ENCODE measurements around the gene CFAP251. TPM values are rescaled to one million over a fixed set of nuclear protein-coding genes. Genes with fewer than 3 reads are reported as not detected.
"Not testable (repeated sequence)": the region's sequence is repeated elsewhere in the genome, so short reads cannot be mapped to it uniquely, and the experiment has no call there.

Gene CFAP251
- total RNA-seq, 1 donor from 2014 or later = 2.6 TPM

GRCh38 chr12:121926874-121927706 is 8.7 kb downstream of the CFAP251 start:
- Histone ChIP-seq H3K27me3 (ENCODE audit: control insufficient read depth in 3 of 3, insufficient read depth in 3 of 3, low read length in 3 of 3) (no peaks in the 10 kb centered on the region), H3K4me1 (ENCODE audit: control insufficient read depth in 3 of 3, insufficient read depth in 3 of 3, low read length in 3 of 3) (peaks cover 7 to 14% (median 11%) of the 10 kb centered on the region in 3 donors), H3K4me3 (ENCODE audit: low read length in 3 of 3) (no peak overlapping the region), H3K36me3 (ENCODE audit: control insufficient read depth in 3 of 3, insufficient read depth in 3 of 3, low read length in 3 of 3) (no peaks in the 10 kb centered on the region), H3K9me3 (ENCODE audit: control insufficient read depth in 3 of 3, low read length in 3 of 3) (no peaks in the 10 kb centered on the region), H3K27ac (ENCODE audit: low read depth, low read length) (no peak overlapping the region), H3K9ac (ENCODE audit: low read depth in 1 of 3, low read length in 3 of 3) (no peak overlapping the region)

- Histone ChIP-seq H3K27me3 (ENCODE audit: control insufficient read depth in 3 of 3, insufficient read depth in 3 of 3, low read length in 3 of 3) (no peaks in the 10 kb centered on the region), H3K27ac (ENCODE audit: low read depth, low read length) (no peak overlapping the region), H3K36me3 (ENCODE audit: control insufficient read depth in 3 of 3, insufficient read depth in 3 of 3, low read length in 3 of 3) (no peaks in the 10 kb centered on the region), H3K4me1 (ENCODE audit: control insufficient read depth in 3 of 3, insufficient read depth in 3 of 3, low read length in 3 of 3) (peaks cover 7 to 14% (median 11%) of the 10 kb centered on the region in 3 donors), H3K9me3 (ENCODE audit: control insufficient read depth in 3 of 3, low read length in 3 of 3) (no peaks in the 10 kb centered on the region), H3K4me3 (ENCODE audit: low read length in 3 of 3) (no peak overlapping the region), H3K9ac (ENCODE audit: low read depth in 1 of 3, low read length in 3 of 3) (no peak overlapping the region)
Measured at GRCh38 chr12:121927813-121928212, 9.4 kb downstream of the CFAP251 start.

GRCh38 chr12:121929545-121929944 is 11.2 kb downstream of the CFAP251 start:
- H3K4me1 ChIP-seq (ENCODE audit: control insufficient read depth in 3 of 3, insufficient read depth in 3 of 3, low read length in 3 of 3); H3K9ac ChIP-seq (ENCODE audit: low read depth in 1 of 3, low read length in 3 of 3); H3K4me3 ChIP-seq (ENCODE audit: low read length in 3 of 3); H3K27ac ChIP-seq (ENCODE audit: low read depth, low read length); H3K27me3 ChIP-seq (ENCODE audit: control insufficient read depth in 3 of 3, insufficient read depth in 3 of 3, low read length in 3 of 3); H3K36me3 ChIP-seq (ENCODE audit: control insufficient read depth in 3 of 3, insufficient read depth in 3 of 3, low read length in 3 of 3); H3K9me3 ChIP-seq (ENCODE audit: control insufficient read depth in 3 of 3, low read length in 3 of 3): not testable (repeated sequence)

- Histone ChIP-seq H3K27me3 (ENCODE audit: control insufficient read depth in 3 of 3, insufficient read depth in 3 of 3, low read length in 3 of 3) (no peaks in the 10 kb centered on the region), H3K4me1 (ENCODE audit: control insufficient read depth in 3 of 3, insufficient read depth in 3 of 3, low read length in 3 of 3) (no peaks in the 10 kb centered on the region), H3K9me3 (ENCODE audit: control insufficient read depth in 3 of 3, low read length in 3 of 3) (no peaks in the 10 kb centered on the region), H3K4me3 (ENCODE audit: low read length in 3 of 3) (no peak overlapping the region), H3K27ac (ENCODE audit: low read depth, low read length) (no peak overlapping the region), H3K9ac (ENCODE audit: low read depth in 1 of 3, low read length in 3 of 3) (no peak overlapping the region), H3K36me3 (ENCODE audit: control insufficient read depth in 3 of 3, insufficient read depth in 3 of 3, low read length in 3 of 3) (peaks cover 0 to 5% (median 2%) of the 10 kb centered on the region in 3 donors)
Measured at GRCh38 chr12:121930862-121931261, 12.5 kb downstream of the CFAP251 start.

- Histone ChIP-seq H3K9me3 (ENCODE audit: control insufficient read depth in 3 of 3, low read length in 3 of 3) (no peaks in the 10 kb centered on the region), H3K9ac (ENCODE audit: low read depth in 1 of 3, low read length in 3 of 3) (no peak overlapping the region), H3K4me3 (ENCODE audit: low read length in 3 of 3) (no peak overlapping the region), H3K27ac (ENCODE audit: low read depth, low read length) (no peak overlapping the region), H3K27me3 (ENCODE audit: control insufficient read depth in 3 of 3, insufficient read depth in 3 of 3, low read length in 3 of 3) (no peaks in the 10 kb centered on the region), H3K36me3 (ENCODE audit: control insufficient read depth in 3 of 3, insufficient read depth in 3 of 3, low read length in 3 of 3) (peaks cover under 1 to 11% (median 2%) of the 10 kb centered on the region in 3 donors), H3K4me1 (ENCODE audit: control insufficient read depth in 3 of 3, insufficient read depth in 3 of 3, low read length in 3 of 3) (no peaks in the 10 kb centered on the region)
Measured at GRCh38 chr12:121932176-121932536, 13.8 kb downstream of the CFAP251 start.

GRCh38 chr12:121932914-121933521 is 14.6 kb downstream of the CFAP251 start:
- Histone ChIP-seq H3K27me3 (ENCODE audit: control insufficient read depth in 3 of 3, insufficient read depth in 3 of 3, low read length in 3 of 3) (no peaks in the 10 kb centered on the region), H3K4me1 (ENCODE audit: control insufficient read depth in 3 of 3, insufficient read depth in 3 of 3, low read length in 3 of 3) (no peaks in the 10 kb centered on the region), H3K36me3 (ENCODE audit: control insufficient read depth in 3 of 3, insufficient read depth in 3 of 3, low read length in 3 of 3) (peaks cover 2 to 20% (median 2%) of the 10 kb centered on the region in 3 donors), H3K27ac (ENCODE audit: low read depth, low read length) (no peak overlapping the region), H3K9ac (ENCODE audit: low read depth in 1 of 3, low read length in 3 of 3) (no peak overlapping the region), H3K4me3 (ENCODE audit: low read length in 3 of 3) (no peak overlapping the region), H3K9me3 (ENCODE audit: control insufficient read depth in 3 of 3, low read length in 3 of 3) (no peaks in the 10 kb centered on the region)

GRCh38 chr12:121933522-121934308 is 15.3 kb downstream of the CFAP251 start:
- no peaks in the 10 kb centered on the region for H3K4me1 ChIP-seq (ENCODE audit: control insufficient read depth in 3 of 3, insufficient read depth in 3 of 3, low read length in 3 of 3)
- H3K36me3 ChIP-seq (ENCODE audit: control insufficient read depth in 3 of 3, insufficient read depth in 3 of 3, low read length in 3 of 3) = peaks cover 2 to 20% (median 2%) of the 10 kb centered on the region in 3 donors
- H3K27me3 ChIP-seq (ENCODE audit: control insufficient read depth in 3 of 3, insufficient read depth in 3 of 3, low read length in 3 of 3) = no peaks in the 10 kb centered on the region
- no peak overlapping the region for H3K27ac ChIP-seq (ENCODE audit: low read depth, low read length)
- no peak overlapping the region for H3K9ac ChIP-seq (ENCODE audit: low read depth in 1 of 3, low read length in 3 of 3)
- no peaks in the 10 kb centered on the region for H3K9me3 ChIP-seq (ENCODE audit: control insufficient read depth in 3 of 3, low read length in 3 of 3)
- no peak overlapping the region for H3K4me3 ChIP-seq (ENCODE audit: low read length in 3 of 3)

GRCh38 chr12:121934309-121934664 is 15.9 kb downstream of the CFAP251 start:
- H3K4me3 ChIP-seq (ENCODE audit: low read length in 3 of 3) = no peak overlapping the region
- no peak overlapping the region for H3K9ac ChIP-seq (ENCODE audit: low read depth in 1 of 3, low read length in 3 of 3)
- no peaks in the 10 kb centered on the region for H3K9me3 ChIP-seq (ENCODE audit: control insufficient read depth in 3 of 3, low read length in 3 of 3)
- H3K36me3 ChIP-seq (ENCODE audit: control insufficient read depth in 3 of 3, insufficient read depth in 3 of 3, low read length in 3 of 3) = peaks cover 2 to 20% (median 2%) of the 10 kb centered on the region in 3 donors
- H3K4me1 ChIP-seq (ENCODE audit: control insufficient read depth in 3 of 3, insufficient read depth in 3 of 3, low read length in 3 of 3) = no peaks in the 10 kb centered on the region
- no peaks in the 10 kb centered on the region for H3K27me3 ChIP-seq (ENCODE audit: control insufficient read depth in 3 of 3, insufficient read depth in 3 of 3, low read length in 3 of 3)
- H3K27ac ChIP-seq (ENCODE audit: low read depth, low read length) = no peak overlapping the region

- no peaks in the 10 kb centered on the region for H3K9me3 ChIP-seq (ENCODE audit: control insufficient read depth in 3 of 3, low read length in 3 of 3)
- no peak overlapping the region for H3K4me3 ChIP-seq (ENCODE audit: low read length in 3 of 3)
- no peak overlapping the region for H3K9ac ChIP-seq (ENCODE audit: low read depth in 1 of 3, low read length in 3 of 3)
- peaks cover 2 to 24% (median 2%) of the 10 kb centered on the region in 3 donors for H3K36me3 ChIP-seq (ENCODE audit: control insufficient read depth in 3 of 3, insufficient read depth in 3 of 3, low read length in 3 of 3)
- no peak overlapping the region for H3K27ac ChIP-seq (ENCODE audit: low read depth, low read length)
- H3K4me1 ChIP-seq (ENCODE audit: control insufficient read depth in 3 of 3, insufficient read depth in 3 of 3, low read length in 3 of 3) = no peaks in the 10 kb centered on the region
- no peaks in the 10 kb centered on the region for H3K27me3 ChIP-seq (ENCODE audit: control insufficient read depth in 3 of 3, insufficient read depth in 3 of 3, low read length in 3 of 3)
Measured at GRCh38 chr12:121937654-121938053, 19.3 kb downstream of the CFAP251 start.

- Histone ChIP-seq H3K9me3 (ENCODE audit: control insufficient read depth in 3 of 3, low read length in 3 of 3) (no peaks in the 10 kb centered on the region), H3K27me3 (ENCODE audit: control insufficient read depth in 3 of 3, insufficient read depth in 3 of 3, low read length in 3 of 3) (no peaks in the 10 kb centered on the region), H3K4me1 (ENCODE audit: control insufficient read depth in 3 of 3, insufficient read depth in 3 of 3, low read length in 3 of 3) (no peaks in the 10 kb centered on the region), H3K9ac (ENCODE audit: low read depth in 1 of 3, low read length in 3 of 3) (no peak overlapping the region), H3K27ac (ENCODE audit: low read depth, low read length) (no peak overlapping the region), H3K4me3 (ENCODE audit: low read length in 3 of 3) (no peak overlapping the region), H3K36me3 (ENCODE audit: control insufficient read depth in 3 of 3, insufficient read depth in 3 of 3, low read length in 3 of 3) (peaks cover 2 to 29% (median 7%) of the 10 kb centered on the region in 3 donors)
Measured at GRCh38 chr12:121939186-121939585, 20.8 kb downstream of the CFAP251 start.
